PC-3 (cell line): ENCODE results near the gene PRKCE.

Experiments
- EZH2 ChIP-seq: fragments of 300-600 bp; sonication (generic); IDR thresholded peaks from one replicate; pipeline ENCODE4 v1.6.1; 2017; ENCODE audit warnings: antibody characterized with exemption, mild to moderate bottlenecking, low read length; ENCODE audit not compliant: unreplicated experiment
- TF ChIP-seq, protein P1 (sequence below): fragments of 300-600 bp; sonication (generic); conservative IDR thresholded peaks from 2 replicates; pipeline ENCODE4 v1.5.1; 2017; ENCODE audit warnings: antibody characterized with exemption, low read depth, mild to moderate bottlenecking, low read length

- no peak for TF ChIP-seq EZH2
- TF ChIP-seq, protein P1, sequence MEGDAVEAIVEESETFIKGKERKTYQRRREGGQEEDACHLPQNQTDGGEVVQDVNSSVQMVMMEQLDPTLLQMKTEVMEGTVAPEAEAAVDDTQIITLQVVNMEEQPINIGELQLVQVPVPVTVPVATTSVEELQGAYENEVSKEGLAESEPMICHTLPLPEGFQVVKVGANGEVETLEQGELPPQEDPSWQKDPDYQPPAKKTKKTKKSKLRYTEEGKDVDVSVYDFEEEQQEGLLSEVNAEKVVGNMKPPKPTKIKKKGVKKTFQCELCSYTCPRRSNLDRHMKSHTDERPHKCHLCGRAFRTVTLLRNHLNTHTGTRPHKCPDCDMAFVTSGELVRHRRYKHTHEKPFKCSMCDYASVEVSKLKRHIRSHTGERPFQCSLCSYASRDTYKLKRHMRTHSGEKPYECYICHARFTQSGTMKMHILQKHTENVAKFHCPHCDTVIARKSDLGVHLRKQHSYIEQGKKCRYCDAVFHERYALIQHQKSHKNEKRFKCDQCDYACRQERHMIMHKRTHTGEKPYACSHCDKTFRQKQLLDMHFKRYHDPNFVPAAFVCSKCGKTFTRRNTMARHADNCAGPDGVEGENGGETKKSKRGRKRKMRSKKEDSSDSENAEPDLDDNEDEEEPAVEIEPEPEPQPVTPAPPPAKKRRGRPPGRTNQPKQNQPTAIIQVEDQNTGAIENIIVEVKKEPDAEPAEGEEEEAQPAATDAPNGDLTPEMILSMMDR = no peak
Observed at GRCh38 chr2:45705233-45705632, 53.8 kb downstream of the PRKCE start.
